Measurements from ENCODE around the gene CSF1. TPM values are rescaled to one million over a fixed set of nuclear protein-coding genes. Genes with fewer than 3 reads are reported as not detected.

CSF1 gene
- polyA plus RNA-seq, 1 donor (not counting 4 experiments of a cell fraction or from before 2014, with no cell fraction given) = 1.8 TPM

GRCh38 chr1:109963864-109964263 is 53.2 kb downstream of the CSF1 start:
- no peaks in the 10 kb centered on the region for H3K27me3 ChIP-seq (ENCODE audit: control insufficient read depth, extremely low read depth, insufficient read depth, low read length)
- dilution Hi-C loops (cut with MboI; ENCODE audit: extremely low pct_ligation_motif_present, low sequenced_read_pairs) = no loop called here
- no peak overlapping the region for H3K4me3 ChIP-seq (ENCODE audit: control insufficient read depth in 2 of 3, extremely low read depth in 1 of 3, insufficient read depth in 2 of 3, low read depth in 1 of 3, low read length in 3 of 3)
- no peak for FAIRE-seq
- peaks cover 6% of the 10 kb centered on the region for H3K4me1 ChIP-seq (ENCODE audit: control insufficient read depth, extremely low read depth, insufficient read depth, low read length)
- no peak overlapping the region for H3K27ac ChIP-seq (ENCODE audit: control insufficient read depth, insufficient read depth, low read length)
- peak overlapping the region; percentile 47 for H2AFZ ChIP-seq (ENCODE audit: control insufficient read depth, low read length)
- H3K9me1 ChIP-seq (ENCODE audit: control insufficient read depth, extremely low read depth, insufficient read depth, low read length) = no peaks in the 10 kb centered on the region
- no peaks in the 10 kb centered on the region for H3K79me2 ChIP-seq (ENCODE audit: control insufficient read depth, insufficient read depth, low read length)
- DNase-seq (ENCODE audit: low read depth, low spot score) = no peak
- TF ChIP-seq CTCF (optimal IDR thresholded peaks at IDR 0.05 in 1 of 3, IDR thresholded peaks at IDR 0.05 in 1 of 3, conservative IDR thresholded peaks at IDR 0.05 in 1 of 3; ENCODE audit: extremely low read depth in 1 of 3, insufficient read depth in 2 of 3, low read length in 3 of 3) = no peak
- no peak for TF ChIP-seq EZH2 (IDR thresholded peaks at IDR 0.05; ENCODE audit: low read length)
- no peaks in the 10 kb centered on the region for H3K36me3 ChIP-seq (ENCODE audit: control insufficient read depth in 2 of 2, extremely low read depth in 1 of 2, insufficient read depth in 2 of 2, low read length in 2 of 2)
- H3K4me2 ChIP-seq (ENCODE audit: control insufficient read depth, extremely low read depth, insufficient read depth, low read depth, low read length) = no peak overlapping the region
- H3K9ac ChIP-seq (ENCODE audit: control insufficient read depth, extremely low read depth, insufficient read depth, low read length) = no peak overlapping the region
- H4K20me1 ChIP-seq (ENCODE audit: control insufficient read depth, extremely low read depth, insufficient read depth, low read length) = no peaks in the 10 kb centered on the region
- H3K9me3 ChIP-seq (ENCODE audit: control insufficient read depth, low read depth, low read length) = no peaks in the 10 kb centered on the region

- Histone ChIP-seq H3K9ac (ENCODE audit: control insufficient read depth, extremely low read depth, insufficient read depth, low read length) (no peak overlapping the region), H3K9me3 (ENCODE audit: control insufficient read depth, low read depth, low read length) (no peaks in the 10 kb centered on the region), H3K4me1 (ENCODE audit: control insufficient read depth, extremely low read depth, insufficient read depth, low read length) (peaks cover 10% of the 10 kb centered on the region), H3K4me3 (ENCODE audit: control insufficient read depth in 2 of 3, extremely low read depth in 1 of 3, insufficient read depth in 2 of 3, low read depth in 1 of 3, low read length in 3 of 3) (no peak overlapping the region), H3K27me3 (ENCODE audit: control insufficient read depth, extremely low read depth, insufficient read depth, low read length) (no peaks in the 10 kb centered on the region), H3K36me3 (ENCODE audit: control insufficient read depth in 2 of 2, extremely low read depth in 1 of 2, insufficient read depth in 2 of 2, low read length in 2 of 2) (no peaks in the 10 kb centered on the region), H2AFZ (ENCODE audit: control insufficient read depth, low read length) (no peak overlapping the region), H4K20me1 (ENCODE audit: control insufficient read depth, extremely low read depth, insufficient read depth, low read length) (no peaks in the 10 kb centered on the region), H3K79me2 (ENCODE audit: control insufficient read depth, insufficient read depth, low read length) (no peaks in the 10 kb centered on the region), H3K4me2 (ENCODE audit: control insufficient read depth, extremely low read depth, insufficient read depth, low read depth, low read length) (no peak overlapping the region), H3K9me1 (ENCODE audit: control insufficient read depth, extremely low read depth, insufficient read depth, low read length) (no peaks in the 10 kb centered on the region), H3K27ac (ENCODE audit: control insufficient read depth, insufficient read depth, low read length) (no peak overlapping the region)
- DNase-seq (ENCODE audit: low read depth, low spot score) = no peak
- TF ChIP-seq EZH2 (IDR thresholded peaks at IDR 0.05; ENCODE audit: low read length) = no peak
- TF ChIP-seq CTCF (optimal IDR thresholded peaks at IDR 0.05 in 1 of 3, IDR thresholded peaks at IDR 0.05 in 1 of 3, conservative IDR thresholded peaks at IDR 0.05 in 1 of 3; ENCODE audit: extremely low read depth in 1 of 3, insufficient read depth in 2 of 3, low read length in 3 of 3) = no peak
- dilution Hi-C loops (cut with MboI; ENCODE audit: extremely low pct_ligation_motif_present, low sequenced_read_pairs) = no loop called here
- peak; percentile 75 for FAIRE-seq
Observed at GRCh38 chr1:109969146-109969829, 58.6 kb downstream of the CSF1 start.

Data from keratinocyte (primary cell).